Endothelial cell of umbilical vein (primary cell): ENCODE measurements around the gene RPLP2.

Source experiments
- EZH2 ChIP-seq: IDR thresholded peaks from 2 replicates; pipeline ENCODE4 v1.6.1; 2012; ENCODE audit warnings: borderline replicate concordance, low read depth, mild to moderate bottlenecking, moderate library complexity, low read length, inconsistent platforms; ENCODE audit not compliant: severe bottlenecking
- GATA2 ChIP-seq: IDR thresholded peaks from 2 replicates; pipeline ENCODE4 v1.7.0; 2011; ENCODE audit warnings: low read depth, mild to moderate bottlenecking, moderate library complexity, mixed read lengths, low read length; ENCODE audit not compliant: insufficient read length, insufficient read depth
- JUN ChIP-seq: IDR thresholded peaks from 2 replicates; pipeline ENCODE4 v1.6.1; 2011; ENCODE audit warnings: borderline replicate concordance, low read depth; ENCODE audit not compliant: insufficient read length, insufficient read depth
- POLR2A ChIP-seq: IDR thresholded peaks from 2 replicates; pipeline ENCODE4 v1.6.1; 2012; ENCODE audit warnings: low read depth, mild to moderate bottlenecking, control low read depth, low read length
- POLR2AphosphoS5 ChIP-seq: IDR thresholded peaks from 2 replicates; pipeline ENCODE4 v1.6.1; 2012; ENCODE audit warnings: low read depth, mild to moderate bottlenecking, control low read depth, low read length, moderate library complexity; ENCODE audit not compliant: insufficient read depth
- TF ChIP-seq, protein P1 (sequence below), 2 donors: IDR thresholded peaks; 1 replicate in 1 of 2; 2 replicates in 1 of 2; pipeline ENCODE4 v1.5.1; 2011; ENCODE audit warnings: low read length in 2 of 2, mild to moderate bottlenecking in 2 of 2, moderate library complexity in 2 of 2, control low read depth in 1 of 2, inconsistent platforms in 1 of 2, low read depth in 1 of 2; ENCODE audit not compliant: insufficient read depth in 1 of 2; ENCODE audit errors: extremely low read depth in 1 of 2
- TF ChIP-seq, protein P2 (sequence below): IDR thresholded peaks from 2 replicates; pipeline ENCODE4 v1.6.1; 2011; ENCODE audit not compliant: insufficient read depth, insufficient read length

DNA sequence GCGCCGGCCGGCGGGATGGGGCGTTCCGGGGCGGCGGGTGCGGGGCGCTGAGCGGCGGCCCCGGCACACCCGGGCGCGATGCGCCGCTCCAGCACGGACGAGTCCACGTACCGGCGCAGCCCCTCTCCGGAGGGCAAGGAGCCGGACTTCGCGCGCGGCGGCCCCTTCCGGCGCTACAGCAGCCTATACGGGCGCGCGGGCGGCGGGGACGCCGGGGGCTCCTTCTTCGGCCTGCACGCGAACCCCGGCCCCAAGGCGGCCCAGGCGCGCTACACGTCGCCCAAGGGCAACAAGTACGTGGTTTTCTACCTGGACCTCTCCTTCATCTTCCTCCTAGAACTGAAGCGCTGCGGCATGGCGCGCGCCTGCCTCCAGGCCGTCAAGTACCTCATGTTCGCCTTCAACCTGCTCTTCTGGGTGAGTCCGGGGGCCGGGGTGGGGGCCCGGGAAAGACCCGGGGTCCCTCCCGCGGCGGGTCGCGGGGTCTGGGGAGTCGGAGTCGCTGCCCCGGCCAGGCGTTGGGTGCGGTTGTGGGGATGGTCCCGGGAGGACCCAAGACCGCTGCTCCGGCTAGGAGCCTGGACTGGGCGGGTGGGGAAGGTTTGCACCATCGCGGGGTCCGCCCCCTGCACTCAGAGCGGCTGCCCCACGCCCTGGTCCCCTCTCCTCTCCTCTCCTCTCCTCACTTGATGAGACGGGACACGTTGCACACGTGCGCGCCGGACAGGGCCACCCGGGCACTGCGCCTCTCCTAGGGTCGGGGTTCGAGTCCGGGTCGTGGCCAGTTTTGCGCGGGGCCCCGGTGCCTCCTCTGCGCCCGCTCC, 40.4 kb downstream of the RPLP2 start:
- TF ChIP-seq, protein P1, sequence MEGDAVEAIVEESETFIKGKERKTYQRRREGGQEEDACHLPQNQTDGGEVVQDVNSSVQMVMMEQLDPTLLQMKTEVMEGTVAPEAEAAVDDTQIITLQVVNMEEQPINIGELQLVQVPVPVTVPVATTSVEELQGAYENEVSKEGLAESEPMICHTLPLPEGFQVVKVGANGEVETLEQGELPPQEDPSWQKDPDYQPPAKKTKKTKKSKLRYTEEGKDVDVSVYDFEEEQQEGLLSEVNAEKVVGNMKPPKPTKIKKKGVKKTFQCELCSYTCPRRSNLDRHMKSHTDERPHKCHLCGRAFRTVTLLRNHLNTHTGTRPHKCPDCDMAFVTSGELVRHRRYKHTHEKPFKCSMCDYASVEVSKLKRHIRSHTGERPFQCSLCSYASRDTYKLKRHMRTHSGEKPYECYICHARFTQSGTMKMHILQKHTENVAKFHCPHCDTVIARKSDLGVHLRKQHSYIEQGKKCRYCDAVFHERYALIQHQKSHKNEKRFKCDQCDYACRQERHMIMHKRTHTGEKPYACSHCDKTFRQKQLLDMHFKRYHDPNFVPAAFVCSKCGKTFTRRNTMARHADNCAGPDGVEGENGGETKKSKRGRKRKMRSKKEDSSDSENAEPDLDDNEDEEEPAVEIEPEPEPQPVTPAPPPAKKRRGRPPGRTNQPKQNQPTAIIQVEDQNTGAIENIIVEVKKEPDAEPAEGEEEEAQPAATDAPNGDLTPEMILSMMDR (IDR thresholded peaks at IDR 0.05; ENCODE audit: extremely low read depth in 1 of 2, insufficient read depth in 1 of 2, low read depth in 1 of 2, low read length in 2 of 2): no peak
- TF ChIP-seq POLR2A (no peak), EZH2 (no peak), POLR2AphosphoS5 (no peak), GATA2 (no peak), JUN (no peak)
- TF ChIP-seq, protein P2, sequence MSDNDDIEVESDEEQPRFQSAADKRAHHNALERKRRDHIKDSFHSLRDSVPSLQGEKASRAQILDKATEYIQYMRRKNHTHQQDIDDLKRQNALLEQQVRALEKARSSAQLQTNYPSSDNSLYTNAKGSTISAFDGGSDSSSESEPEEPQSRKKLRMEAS: no peak
